Measurements from ENCODE around the gene BCL2L12.

GRCh38 chr19:49690079-49690655 is 24.4 kb downstream of the BCL2L12 start:
- TF ChIP-seq EZH2 (IDR thresholded peaks at IDR 0.05) (no peak), POLR2AphosphoS5 (IDR thresholded peaks at IDR 0.05; ENCODE audit: borderline replicate concordance, low read depth, low read length) (no peak)

Measured in SK-N-MC (cell line).